Activated CD4-positive, alpha-beta T cell treated with anti-CD3 and anti-CD28 coated beads, Interleukin-10, Interleukin-2, amounts not matched to agents 100 ng/mL and 50 ng/mL, durations not matched to agents 16 hours and 8 hours (primary cell): ENCODE measurements around the gene ATP1A3.

Experiments
- DNase-seq: peaks from one replicate; pipeline ENCODE4 v3.0.0-alpha.2; 2020

Gene ATP1A3

DNA sequence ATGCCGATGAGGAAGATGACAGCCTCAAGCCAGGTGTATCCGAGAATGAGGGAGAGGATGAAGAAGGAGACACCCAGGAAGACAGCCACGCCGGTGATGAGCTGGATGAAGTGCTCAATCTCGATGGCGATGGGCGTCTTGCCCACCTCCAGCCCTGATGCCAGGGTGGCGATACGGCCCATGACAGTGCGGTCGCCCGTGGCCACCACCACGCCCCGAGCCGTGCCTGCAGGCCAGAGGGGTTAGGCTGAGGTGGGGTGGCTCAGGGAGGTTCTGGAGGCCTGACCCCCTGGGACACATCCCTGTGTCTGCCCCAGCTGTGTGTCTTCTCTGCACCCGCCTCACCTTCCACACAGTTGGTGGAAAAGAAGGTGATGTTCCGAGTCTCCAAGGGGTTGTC, 9.1 kb downstream of the ATP1A3 start:
- DNase-seq, result no peak

GRCh38 chr19:41981724-41982123, 12.3 kb downstream of the ATP1A3 start:
- DNase-seq, result no peak

DNA sequence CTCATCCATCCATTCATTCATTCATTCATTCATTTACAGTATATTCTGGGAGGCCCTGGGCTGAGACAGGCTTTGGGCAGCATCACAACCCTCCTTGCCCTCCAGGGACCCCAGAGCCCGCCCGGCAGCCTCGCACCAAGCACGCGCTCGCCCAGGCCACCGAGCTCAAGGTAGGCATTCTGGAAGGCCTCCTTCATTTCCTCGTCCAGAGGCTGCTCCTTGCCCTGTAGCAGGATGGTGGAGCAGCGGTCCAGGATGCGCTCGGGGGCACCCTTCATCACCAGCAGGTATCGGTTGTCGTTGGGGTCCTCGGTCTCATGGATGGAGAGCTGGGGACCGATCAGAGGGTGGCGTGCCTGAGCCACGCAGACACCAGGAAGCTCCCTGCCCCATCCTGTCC, 15.6 kb downstream of the ATP1A3 start:
- DNase-seq, result no peak

- DNase-seq, result no peak
Observed at GRCh38 chr19:41977916-41978315, 16.1 kb downstream of the ATP1A3 start.

- no peak for DNase-seq
Observed at GRCh38 chr19:41974652-41975051, 19.4 kb downstream of the ATP1A3 start.

DNA sequence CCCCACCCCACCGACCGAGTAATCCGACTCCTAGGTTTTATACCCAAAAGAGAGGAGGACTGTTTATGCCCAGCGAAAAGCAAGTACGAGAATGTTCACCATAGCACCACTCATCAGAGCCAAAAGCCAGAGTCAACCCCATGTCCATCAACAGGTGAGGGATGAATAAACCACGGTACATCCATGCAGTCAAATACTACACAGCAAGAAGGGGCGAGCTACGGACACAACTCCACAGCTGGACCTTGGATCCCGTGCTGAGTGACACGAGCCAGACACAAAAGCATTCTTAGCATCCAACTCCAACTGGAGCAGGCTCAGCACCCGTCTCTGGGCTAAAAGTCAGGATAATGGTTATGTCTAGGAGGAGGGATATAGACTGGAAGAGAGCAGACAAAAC, 22.7 kb downstream of the ATP1A3 start:
- DNase-seq, result no peak

DNA sequence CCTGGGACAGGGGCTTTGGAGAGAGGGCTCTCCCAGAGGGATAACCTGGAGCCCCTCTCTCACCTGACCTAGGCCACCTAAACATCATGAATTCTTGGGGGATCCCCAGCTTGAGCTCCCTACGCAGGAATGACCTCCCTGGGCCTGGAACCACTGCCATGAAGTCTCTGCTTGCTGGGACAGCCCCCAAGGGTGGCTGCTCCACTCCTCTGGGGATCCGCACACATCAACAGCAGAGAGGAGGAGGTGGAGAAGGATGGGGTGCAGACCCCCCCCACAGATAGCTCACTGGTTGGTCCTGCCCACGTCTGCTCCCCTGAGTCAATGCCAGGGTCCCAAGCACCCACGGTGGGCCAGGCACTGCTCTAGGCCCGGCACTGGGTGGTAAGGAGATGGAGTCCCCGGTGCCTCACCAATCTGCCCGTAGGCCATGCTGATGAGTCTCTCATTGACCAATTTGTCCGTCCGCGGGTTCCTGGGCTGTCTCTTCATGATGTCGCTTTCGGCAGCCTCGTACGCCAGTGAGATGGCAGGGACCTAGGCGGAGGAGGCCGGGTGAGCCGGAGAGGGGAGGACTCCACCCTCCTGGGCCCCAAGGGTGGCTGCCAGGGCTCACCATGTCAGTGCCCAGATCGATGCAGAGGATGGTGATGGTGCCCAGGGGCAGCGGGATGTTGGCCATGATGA, 24.1 kb downstream of the ATP1A3 start:
- DNase-seq, result no peak

DNA sequence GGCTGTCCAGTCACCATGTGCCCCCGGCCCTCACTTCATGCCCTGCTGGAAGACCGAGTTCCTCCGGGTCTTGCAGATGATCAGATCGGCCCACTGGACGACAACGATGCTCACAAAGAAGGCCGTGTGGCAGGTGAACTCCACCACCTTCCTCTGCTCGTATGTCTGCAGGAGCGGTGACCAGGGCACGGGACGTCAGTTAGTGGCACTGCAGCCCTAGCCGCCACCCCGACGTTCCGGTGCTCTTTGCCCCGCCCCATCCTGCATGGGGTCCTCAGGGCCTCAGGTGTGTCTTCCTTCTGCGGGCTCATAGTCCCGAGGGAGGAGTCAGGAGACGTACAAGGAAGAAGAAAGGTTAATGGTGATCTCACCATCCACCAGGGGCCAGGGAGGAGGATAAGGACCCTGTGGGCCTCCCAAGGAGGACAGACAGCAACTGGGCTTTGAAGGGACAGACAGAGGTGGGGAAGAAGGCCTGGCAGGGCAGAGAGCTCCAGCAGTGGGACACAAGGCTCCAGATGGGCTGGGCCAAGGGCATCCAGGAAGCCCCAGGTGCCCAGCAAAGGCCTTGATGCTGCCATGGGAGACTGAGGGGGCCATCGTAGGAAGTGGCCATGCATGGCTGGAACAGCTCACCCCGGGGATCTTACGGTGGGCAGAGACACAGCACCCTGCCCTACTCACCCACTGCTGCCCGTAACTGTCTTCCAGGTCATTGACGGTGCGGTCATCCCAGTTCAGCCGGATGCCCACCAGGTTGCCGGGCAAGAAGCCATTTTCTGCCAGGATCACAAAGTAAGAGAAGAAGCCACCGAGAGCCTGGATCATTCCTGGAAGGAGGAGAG, 25.1 kb downstream of the ATP1A3 start:
- no peak for DNase-seq

DNA sequence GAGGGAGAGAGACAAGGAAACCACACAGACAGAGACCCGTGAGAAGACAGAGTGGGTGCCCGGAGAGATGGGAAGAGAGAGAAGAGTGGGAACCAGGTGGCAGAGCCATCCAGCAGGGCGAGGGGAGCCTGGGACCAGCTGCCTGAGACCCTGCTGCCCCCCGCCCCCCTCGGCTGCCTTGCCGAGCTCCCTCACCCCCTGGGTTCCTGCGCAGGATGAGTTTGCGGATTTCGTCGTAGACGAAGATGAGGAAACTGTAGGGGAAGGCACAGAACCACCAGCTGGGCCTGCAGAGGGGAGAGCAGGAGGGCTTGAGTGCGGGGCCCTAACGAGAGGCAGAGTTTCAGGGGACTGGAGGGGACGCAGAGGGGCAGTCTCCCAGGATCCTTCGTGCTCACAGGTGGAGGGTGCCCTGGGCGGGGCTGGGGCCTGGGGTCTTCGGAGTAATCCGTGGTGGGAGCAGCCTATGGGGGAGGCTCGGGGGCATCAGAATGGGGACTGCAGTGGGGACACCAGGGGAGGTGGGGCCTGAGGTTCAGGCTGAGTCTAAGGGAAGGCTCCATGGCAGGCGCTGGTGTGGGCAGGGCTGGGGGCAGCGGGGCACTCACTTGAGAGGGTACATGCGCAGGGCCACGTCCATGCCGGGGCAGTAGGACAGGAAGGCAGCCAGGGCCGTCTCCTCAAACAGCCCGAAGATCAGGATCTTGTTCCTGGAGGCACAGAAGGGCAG, 26.8 kb downstream of the ATP1A3 start:
- DNase-seq, result no peak

DNA sequence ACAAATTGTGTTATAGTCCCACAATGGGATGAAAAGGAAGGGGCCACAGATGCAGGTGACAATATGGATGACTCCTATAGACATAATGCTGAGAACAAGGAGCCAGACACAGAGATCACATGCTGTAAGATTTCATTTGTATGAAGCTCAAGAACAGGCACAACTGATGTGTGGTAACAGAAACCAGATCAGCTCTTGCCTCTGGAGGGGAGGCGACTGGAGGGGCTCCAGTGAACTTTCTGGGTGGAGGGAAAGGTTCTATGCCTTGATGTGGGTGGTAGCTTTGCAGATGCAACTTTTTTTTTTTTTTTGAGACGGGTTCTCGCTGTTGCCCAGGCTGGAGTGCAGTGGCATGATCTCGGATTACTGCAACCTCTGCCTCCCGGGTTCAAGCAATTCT, 28.9 kb downstream of the ATP1A3 start:
- DNase-seq, result no peak

GRCh38 chr19:41960973-41961372, 33.1 kb downstream of the ATP1A3 start:
- DNase-seq, result no peak

GRCh38 chr19:41959056-41960053, 34.7 kb downstream of the ATP1A3 start, which contains the start of gene RABAC1:
TSS of gene RABAC1 (minus strand) at chr19:41959321. CDS start at chr19:41959292, 29 bp downstream.
- peak; percentile 94 for DNase-seq

DNA sequence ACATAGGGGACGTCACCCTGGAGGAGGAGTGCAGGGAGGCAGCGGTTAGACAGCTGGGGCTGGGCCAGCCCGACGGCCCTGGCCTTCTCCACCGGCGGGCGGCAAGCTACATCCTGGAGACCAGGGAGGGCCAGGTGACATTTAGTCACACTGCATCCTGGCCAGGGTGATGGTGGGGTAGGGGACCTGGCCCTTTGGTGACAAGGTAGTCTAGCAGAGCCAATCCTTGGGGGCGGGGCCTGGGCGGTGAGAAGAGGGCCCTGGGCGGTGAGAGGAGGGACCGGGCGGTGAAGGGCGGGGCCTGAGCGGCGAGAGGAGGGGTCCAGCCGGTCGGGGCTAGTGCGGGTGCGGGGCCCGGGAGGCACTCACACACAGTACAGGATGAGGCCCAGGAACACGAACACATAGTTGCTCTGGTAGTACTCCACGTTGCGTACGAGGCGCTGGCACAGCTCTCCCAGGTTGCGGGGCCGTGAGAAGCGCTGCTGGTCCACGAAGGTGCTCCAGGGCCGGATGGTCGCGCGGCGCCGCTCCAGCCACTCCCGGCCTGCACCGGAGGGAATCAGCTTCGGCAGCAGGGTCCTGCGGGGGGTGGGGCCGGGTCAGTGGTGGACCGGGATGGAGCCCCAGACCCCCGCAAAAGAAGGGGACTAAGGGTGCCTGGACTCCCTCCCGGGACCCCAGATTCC, 35.5 kb downstream of the ATP1A3 start:
- peak; percentile 85 for DNase-seq

GRCh38 chr19:41957838-41958366, 36.1 kb downstream of the ATP1A3 start:
- DNase-seq, result peak; percentile 71

DNA sequence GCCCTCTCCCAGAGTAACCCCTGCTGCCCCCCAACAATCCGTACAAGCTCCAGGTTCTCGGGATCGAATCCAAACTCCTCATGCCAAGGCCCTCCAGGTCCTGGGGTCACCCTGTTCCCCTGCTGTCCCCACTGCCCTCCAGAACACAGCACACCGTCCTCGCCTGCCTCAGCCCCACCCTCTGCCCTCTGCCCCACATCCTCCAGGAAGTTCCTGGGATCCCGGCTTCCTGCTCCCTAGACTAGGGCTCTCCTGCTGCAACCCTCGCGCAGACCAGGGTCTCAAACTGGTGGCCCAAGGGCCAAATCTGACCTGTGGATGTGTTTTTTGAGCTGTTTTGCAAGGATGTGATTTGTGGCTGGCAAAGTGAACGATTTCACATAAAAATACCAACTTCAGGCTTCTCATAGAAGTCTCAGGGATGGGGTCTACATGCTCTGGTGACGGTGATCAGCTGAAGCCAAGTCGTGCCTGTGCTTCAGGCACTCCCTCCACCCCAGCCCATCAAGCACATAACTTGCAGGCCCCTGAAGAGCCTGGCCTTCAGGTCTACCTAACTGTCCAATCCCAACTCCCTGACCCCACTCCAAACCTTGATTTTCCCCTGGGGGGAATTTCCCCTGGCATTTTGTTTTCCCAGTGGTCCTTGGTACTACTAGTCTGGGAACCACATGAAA, 36.7 kb downstream of the ATP1A3 start:
- DNase-seq, result no peak

DNA sequence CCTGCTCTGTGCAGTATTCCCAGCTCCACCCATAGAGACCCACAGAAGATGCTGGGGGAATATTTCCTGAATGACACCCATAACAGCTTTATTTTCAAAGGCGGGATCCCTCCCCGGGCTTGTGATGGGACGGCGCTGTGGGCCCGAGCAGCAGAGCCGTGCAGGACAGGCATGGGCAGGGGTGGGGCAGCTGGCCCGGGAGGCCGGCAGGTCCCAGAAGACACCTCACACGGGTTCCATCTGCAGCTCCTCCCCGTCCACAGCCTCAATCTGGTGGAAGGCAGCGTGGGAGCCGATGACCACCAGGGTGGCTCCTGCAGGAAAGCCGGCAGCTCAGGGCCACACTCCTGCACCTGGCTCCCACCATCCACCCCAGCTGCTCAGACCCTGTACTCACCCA, 37.4 kb downstream of the ATP1A3 start:
- no peak for DNase-seq

DNA sequence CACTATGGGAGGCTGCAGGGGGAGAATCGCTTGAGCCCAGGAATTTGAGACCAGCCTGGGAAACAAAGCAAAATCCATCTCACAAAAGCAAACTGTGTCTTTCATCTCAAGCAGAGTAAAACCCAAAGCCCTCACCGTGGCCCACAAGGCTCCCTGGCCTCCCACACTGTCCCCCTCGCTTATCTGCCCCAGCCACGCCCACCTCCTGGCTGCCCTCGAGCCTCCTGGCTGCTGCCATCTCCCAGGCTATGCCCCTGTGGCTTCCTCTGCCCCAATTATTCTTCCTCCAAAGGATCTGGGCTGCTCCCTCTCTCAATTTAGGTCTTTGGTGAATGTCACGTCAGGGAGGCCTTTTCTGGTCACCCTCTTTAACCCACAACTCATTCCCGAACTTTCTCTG, 38.5 kb downstream of the ATP1A3 start:
- no peak for DNase-seq

DNA sequence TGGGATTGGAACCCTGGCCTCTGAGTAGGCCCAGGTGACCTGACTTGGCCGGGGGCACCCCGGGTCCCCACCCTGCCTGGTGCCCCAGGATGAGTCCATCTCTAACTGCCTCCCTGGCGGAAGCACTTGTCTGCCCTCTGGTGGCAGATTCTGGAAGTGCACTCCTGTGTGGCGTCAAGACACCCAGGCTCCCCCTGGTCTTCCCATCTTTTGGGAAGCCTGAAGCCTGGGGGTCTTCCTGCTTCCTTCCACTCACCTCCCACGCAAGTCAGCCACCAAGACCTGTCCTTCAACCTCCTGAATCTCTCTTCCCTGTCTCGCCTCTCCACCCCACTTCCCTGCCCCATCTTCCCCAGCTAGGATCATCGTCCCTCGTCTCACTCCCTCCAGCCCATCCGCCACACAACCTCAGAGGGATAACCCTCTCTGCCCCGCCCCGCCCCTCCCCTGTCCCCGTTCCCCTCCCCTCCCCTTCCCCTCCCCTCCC, 42.3 kb downstream of the ATP1A3 start:
- DNase-seq, result peak; percentile 87

DNA sequence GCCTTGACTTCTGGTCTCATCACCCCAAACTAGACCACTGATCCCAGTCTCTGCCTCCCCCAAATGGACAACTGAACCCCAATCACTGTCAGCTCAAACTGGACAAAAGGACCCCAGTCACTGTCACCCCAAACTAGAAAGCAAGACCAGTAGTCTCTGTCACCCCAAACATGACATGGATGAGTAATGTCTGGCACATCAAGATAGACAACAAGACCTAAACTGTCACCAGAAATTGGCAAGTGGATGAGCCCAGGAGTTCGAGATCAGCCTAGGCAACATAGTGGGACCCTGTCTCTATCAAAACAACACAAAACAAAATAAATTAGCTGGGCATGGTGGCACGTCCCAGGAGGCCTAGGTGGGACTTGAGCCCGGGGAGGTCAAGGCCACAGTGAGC, 46.9 kb downstream of the ATP1A3 start:
- DNase-seq, result no peak

DNA sequence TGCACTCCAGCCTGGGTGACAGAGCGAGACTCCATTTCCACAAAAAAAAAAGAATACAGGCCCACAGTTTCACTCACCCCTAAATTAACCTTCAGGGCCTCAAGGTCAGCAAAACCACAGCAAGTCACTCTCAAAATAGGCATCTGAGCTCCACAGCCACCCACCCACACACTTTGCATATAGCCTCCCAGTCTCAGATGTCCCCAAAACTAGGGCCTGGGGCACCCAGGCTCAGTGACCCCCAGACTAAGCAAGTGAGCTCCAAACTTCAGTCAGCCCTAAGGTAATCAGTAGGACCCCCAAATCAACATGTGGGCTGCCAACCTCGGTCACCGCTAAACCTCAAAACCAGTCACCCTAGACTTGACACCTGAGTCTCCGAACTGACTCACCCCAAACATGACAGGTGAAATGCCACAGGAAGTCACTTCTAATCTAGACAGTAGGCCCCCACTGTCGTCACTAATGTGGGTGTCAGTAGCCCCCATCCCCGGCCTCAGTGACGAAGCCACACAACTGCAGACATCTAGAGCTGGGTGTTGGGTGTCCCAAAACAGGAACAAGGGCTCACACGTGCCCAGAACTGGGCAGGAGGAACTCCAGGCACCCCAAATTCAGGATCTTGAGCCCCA, 48.8 kb downstream of the ATP1A3 start:
- DNase-seq, result peak; percentile 86
